Measurements from ENCODE around the gene ATOX1. TPM values are rescaled to one million over a fixed set of nuclear protein-coding genes. Genes with fewer than 3 reads are reported as not detected.

Gene ATOX1
- total RNA-seq, 1 donor from 2014 or later = 265 TPM

- Mint-ChIP-seq H3K27me3 (ENCODE audit: low read depth, unreplicated experiment) (no peaks in the 10 kb centered on the region), H3K36me3 (ENCODE audit: low read depth, unreplicated experiment) (no peaks in the 10 kb centered on the region), H3K4me3 (ENCODE audit: unreplicated experiment) (peak overlapping the region; percentile 64), H3K9me3 (ENCODE audit: unreplicated experiment) (peaks cover 4% of the 10 kb centered on the region), H3K4me1 (ENCODE audit: low read depth, unreplicated experiment) (peaks cover 47% of the 10 kb centered on the region), H3K27ac (ENCODE audit: unreplicated experiment) (peak overlapping the region; percentile 100)
- Histone ChIP-seq H3K9me3 (ENCODE audit: insufficient read depth, low read depth, low read length) (no peaks in the 10 kb centered on the region), H3K36me3 (ENCODE audit: insufficient read depth, low read length) (no peaks in the 10 kb centered on the region), H4K20me1 (ENCODE audit: insufficient read depth, low read length) (no peaks in the 10 kb centered on the region), H2AFZ (ENCODE audit: low read depth, low read length) (peak overlapping the region; percentile 43), H3K27me3 (ENCODE audit: insufficient read depth, low read length) (no peaks in the 10 kb centered on the region), H3K27ac (ENCODE audit: low read depth, low read length) (peak overlapping the region; percentile 31), H3K4me2 (ENCODE audit: low read length) (no peak overlapping the region), H3K9ac (ENCODE audit: low read length) (peak overlapping the region; percentile 55), H3K79me2 (ENCODE audit: insufficient read depth, low read length) (no peaks in the 10 kb centered on the region), H3K4me3 (ENCODE audit: insufficient read depth, low read depth, low read length) (no peak overlapping the region), H3K4me1 (ENCODE audit: insufficient read depth, low read length) (peaks cover 39% of the 10 kb centered on the region)
- FAIRE-seq (no peak), DNase-seq (ENCODE audit: low read depth) (no peak)
- no peak for TF ChIP-seq CTCF (IDR thresholded peaks at IDR 0.05; ENCODE audit: insufficient read depth, low read depth, low read length)
Measured at GRCh38 chr5:151700820-151701219, 57.6 kb downstream of the ATOX1 start.

DNA sequence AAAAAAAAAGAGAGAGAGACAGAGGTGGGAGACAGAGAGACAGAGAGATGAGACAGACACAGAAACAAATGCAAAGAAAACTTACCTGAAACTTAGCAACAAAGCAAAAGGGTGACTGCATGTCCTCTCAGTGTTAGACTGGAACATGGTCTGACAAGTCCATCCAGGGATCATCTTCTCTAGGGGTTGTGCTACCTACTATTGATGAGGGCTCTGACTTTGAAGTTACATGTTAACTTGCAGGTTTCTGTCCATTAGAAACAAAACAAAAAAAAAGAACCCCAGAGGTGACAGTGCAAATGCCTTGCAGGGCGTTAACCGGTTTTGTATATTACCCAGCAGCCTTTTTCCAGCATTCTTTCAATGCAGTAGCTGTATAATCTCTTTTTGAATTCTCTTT, 58.1 kb downstream of the ATOX1 start:
- peaks cover 44% of the 10 kb centered on the region for H3K4me1 ChIP-seq (ENCODE audit: insufficient read depth, low read length)

More for the DNA sequence above, 58.1 kb downstream of the ATOX1 start:
- TF ChIP-seq CTCF (IDR thresholded peaks at IDR 0.05; ENCODE audit: insufficient read depth, low read depth, low read length) = no peak
- TF ChIP-seq EZH2 (IDR thresholded peaks at IDR 0.05; ENCODE audit: insufficient read depth, low read length) = no peak
- peak overlapping the region; percentile 43 for H3K27ac ChIP-seq (ENCODE audit: low read depth, low read length)
- H3K4me1 Mint-ChIP-seq (ENCODE audit: low read depth, unreplicated experiment) = peaks cover 52% of the 10 kb centered on the region
- H3K27me3 ChIP-seq (ENCODE audit: insufficient read depth, low read length) = no peaks in the 10 kb centered on the region
- H3K36me3 ChIP-seq (ENCODE audit: insufficient read depth, low read length) = no peaks in the 10 kb centered on the region
- no peak for DNase-seq (ENCODE audit: low read depth)
- H3K27me3 Mint-ChIP-seq (ENCODE audit: low read depth, unreplicated experiment) = no peaks in the 10 kb centered on the region
- H4K20me1 ChIP-seq (ENCODE audit: insufficient read depth, low read length) = no peaks in the 10 kb centered on the region
- no peak overlapping the region for H3K4me3 ChIP-seq (ENCODE audit: insufficient read depth, low read depth, low read length)
- H3K9me3 Mint-ChIP-seq (ENCODE audit: unreplicated experiment) = peaks cover 4% of the 10 kb centered on the region
- H3K27ac Mint-ChIP-seq (ENCODE audit: unreplicated experiment) = peak overlapping the region; percentile 100
- FAIRE-seq = peak; percentile 32
- H3K4me2 ChIP-seq (ENCODE audit: low read length) = no peak overlapping the region
- H3K4me3 Mint-ChIP-seq (ENCODE audit: unreplicated experiment) = no peak overlapping the region
- H3K36me3 Mint-ChIP-seq (ENCODE audit: low read depth, unreplicated experiment) = no peaks in the 10 kb centered on the region
- peak overlapping the region; percentile 27 for H2AFZ ChIP-seq (ENCODE audit: low read depth, low read length)
- no peaks in the 10 kb centered on the region for H3K79me2 ChIP-seq (ENCODE audit: insufficient read depth, low read length)
- no peaks in the 10 kb centered on the region for H3K9me3 ChIP-seq (ENCODE audit: insufficient read depth, low read depth, low read length)
- peak overlapping the region; percentile 8 for H3K9ac ChIP-seq (ENCODE audit: low read length)
